ENCODE results near the gene ARHGAP20.
A peak's percentile ranks its signal among the peaks of the same experiment; 100 is the strongest.
"Not testable (repeated sequence)": the region's sequence is repeated elsewhere in the genome, so short reads cannot be mapped to it uniquely, and the experiment has no call there.

Gene ARHGAP20

DNA sequence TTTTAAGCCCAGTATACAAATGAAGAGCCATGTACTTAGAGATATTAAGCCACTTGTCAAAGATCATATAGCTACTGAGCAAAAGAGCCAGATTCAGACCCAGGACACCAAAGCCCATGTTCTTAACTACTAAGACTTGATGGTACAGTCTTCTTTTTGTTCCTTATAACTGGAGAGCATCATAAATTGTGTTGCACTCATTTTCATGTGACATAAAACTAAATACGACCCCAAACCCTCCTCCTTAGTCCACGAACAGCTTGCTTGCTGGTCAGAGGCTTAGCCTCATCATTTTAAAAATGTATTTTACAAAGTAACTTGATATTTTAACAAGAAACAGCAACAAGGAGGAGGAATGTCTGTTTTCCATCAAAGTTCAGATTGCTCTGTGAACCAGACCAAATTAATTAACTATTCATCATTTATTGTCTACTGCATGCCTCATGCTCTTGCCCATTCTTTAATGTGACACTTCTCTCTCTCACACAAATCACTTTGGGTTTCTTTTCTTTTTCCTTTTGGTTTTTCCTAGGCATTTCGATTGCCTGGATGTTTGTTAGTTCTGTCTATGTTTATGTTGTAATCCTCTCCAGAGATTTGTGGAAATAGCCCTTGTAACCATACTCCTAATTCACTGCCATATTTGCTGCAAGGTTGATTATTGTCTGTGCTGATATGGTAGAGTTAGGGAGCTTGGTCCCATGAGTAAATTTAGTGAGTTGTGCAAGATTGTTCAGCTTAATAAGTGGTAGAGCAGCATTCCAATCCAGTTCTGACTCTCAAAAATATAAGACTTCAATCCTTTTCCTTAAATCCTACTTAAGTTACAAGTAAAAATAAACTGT is 8.4 kb upstream of the ARHGAP20 start:
- DNase-seq (ENCODE audit: low read depth): no peak

DNA sequence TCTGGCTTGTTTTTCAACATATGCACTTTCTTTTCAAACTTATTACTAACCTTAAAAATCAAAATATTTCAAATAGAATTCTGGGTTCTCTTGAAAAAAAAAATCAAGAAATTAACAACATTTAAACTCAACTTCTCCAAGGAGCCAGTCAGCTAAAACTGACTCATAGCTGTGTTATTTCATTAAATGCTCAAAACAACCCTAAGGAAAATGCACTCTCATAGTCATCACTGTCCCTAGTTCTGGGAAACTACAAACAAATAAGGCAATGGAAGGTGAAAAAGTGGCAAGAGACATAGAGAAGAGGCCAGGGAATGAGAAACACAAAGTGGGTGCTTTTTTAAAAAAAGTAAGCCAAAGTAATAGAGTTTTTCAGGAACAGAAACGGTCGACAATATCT is 4.1 kb upstream of the ARHGAP20 start:
- no peak for DNase-seq (ENCODE audit: low read depth)

DNA sequence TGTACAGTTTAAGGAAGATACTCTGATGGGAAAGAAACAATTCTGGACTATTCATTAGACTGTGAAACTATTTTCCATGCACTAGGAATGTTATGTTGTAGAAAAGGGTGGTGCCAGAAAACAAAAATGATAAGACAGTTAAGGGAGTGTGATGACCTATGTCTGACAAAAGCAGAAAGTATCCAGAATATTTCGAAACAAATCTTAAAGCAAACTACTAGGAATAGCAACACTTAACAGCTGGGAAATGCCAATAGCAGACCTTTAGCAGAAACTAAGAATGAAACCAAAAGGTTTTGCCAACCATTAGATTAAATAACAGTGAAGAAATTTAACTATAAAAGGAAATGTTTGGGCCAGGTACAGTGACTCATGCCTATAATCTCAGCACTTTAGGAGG is 3.3 kb upstream of the ARHGAP20 start:
- no peak for DNase-seq (ENCODE audit: low read depth)

DNA sequence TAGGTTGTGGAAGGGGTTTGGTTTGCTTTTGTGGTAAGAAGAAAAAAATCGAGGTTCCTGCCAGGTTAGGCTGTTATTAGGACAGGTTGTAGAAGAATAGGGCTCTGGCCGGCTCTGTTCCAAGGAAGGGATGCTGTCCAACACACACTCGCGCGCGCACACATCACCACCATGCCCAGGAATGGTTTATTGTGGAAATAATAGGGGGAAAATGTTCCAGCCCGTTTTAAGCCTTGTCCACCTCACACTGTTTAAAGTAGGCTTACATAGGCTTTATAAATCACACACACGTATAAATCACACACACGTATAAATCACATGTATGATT is 1.2 kb upstream of the ARHGAP20 start:
- DNase-seq (ENCODE audit: low read depth): no peak

DNA sequence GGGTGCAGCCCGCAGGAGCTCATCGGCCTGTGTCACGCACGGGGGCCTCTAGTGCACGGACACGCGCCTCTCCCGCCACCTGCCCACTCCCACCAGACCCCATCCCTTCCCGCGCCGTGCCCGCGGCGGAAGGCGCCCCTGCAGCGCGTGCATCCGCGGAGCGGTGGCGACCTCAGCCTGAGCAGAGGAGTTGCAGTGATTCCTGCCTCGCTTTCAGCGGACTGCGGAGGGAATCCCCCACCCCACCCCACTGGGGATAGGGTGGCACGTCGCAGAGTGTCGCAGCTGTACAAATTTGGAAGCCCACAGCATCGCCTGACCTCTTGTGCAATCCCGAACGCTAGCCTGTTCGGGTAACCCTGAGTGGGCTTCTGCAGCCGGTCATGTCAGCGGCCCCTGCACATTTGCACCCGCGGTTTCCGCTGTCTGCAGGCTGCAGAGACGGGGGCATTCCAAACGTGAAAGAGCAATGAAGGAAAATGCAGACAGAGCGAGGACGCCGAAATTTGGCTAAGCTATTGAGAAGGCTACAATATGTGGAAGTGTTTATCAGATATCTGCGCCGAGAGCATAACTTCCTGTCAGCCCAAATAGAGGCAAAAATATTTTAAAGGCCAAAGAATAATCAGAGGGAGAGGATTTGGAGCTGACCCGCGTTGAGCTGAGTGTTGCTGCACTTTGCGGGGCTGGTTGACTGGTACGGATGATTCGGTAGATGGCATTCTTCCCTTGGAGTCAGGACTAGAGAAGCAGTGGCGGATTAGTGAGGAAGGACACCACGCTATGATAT is 617 bp upstream of the ARHGAP20 start:
- peak; percentile 0 for DNase-seq (ENCODE audit: low read depth)

DNA sequence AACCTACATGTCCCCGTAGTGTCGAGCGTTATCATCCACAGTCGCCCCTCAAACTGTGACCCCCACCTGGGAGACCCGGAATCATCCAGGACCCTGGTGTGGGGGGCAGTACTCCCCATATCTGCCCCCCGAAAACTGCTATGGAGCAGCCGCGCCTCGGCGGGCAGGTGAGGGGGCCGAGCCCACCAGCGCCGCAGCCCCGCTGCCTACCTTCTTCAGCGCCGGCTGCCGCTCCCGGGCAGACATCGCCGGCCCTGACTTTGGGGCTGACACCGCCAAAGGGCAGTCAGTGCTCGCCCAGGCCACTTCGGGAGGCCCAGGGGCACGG is 825 bp downstream of the ARHGAP20 start:
- DNase-seq (ENCODE audit: low read depth): no peak

DNA sequence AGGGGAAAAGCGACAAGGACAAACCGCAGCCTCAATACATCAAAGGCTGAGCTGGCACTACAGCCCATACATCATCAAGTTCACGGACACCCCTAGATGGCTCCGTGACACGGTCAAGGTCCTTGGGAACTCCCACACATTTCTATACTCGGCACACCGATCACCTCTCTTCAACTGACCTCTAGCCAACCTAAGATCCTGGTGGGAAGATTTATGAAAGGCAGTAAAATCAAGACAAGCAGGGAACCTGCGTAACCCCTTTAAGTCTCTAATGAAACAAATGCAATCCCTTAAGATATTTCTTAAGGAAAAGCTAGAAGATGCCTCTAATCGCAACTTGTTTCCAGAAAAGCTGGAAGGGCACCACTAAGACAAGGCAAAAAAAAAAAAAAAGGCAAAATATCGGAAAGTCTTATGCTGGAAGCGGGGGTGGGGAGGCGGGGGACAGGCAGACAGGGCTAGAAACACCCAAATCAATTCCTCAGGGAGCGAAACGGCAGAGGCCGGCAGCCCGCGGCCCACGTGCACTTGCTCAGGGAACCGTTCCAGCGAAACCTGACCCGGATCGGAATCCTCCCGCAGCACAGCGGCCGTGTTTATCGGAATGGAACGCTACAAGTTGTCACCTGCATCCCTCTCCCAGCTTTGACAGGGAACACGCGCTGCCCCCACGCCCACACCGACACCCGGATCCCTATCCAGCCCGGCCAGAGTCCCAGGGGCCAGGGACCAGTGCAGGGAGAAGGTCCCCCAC is 1.4 kb downstream of the ARHGAP20 start:
- no peak for DNase-seq (ENCODE audit: low read depth)

DNA sequence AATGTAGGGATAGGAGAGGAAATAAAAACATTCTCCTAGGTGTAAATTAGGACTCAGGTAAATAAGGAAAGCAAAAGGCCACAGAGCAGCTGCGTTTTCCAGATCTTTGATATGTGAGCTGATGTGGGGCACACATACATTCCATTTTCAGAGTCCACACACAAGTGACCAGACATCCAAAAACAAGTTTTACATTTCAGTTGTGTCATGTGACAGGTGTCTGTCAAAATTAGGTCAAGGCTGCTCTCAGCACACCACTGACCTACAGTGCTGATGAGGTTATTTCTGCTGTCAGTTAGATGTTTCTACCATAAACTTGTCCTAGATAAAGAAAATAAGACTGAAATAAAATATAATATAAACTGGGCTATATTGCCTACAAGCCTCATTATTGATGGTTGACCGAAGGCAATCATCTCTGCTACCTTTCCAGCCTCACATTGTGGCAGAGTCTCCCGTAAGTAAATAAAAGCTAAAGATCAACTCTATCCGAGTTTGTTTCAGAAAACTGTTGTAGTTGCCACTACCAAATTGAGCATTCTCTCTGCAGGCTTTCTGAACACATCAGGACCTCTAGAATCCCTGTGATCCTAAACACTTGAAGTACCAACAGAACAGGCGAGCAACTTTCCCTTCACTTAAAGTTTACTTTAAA is 7.9 kb downstream of the ARHGAP20 start:
- no peak for DNase-seq (ENCODE audit: low read depth)

DNA sequence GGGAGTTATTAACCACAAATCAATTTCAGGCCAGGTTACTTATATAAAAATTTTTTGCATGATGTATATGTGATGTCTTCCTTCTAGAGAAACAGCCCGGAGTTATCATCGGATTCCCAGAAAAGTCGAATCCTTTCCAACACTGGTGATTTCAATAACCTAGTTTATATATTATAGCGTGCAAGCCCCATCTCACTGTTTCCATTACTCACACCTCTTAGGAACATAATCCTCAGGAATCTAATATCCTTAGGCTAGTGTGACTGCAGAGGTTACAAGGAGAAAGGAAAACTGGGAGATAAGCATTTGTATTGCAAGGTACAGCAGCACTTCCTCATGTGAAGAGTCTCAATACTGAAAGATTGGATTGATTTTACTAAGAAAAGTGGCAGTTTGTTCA is 20.3 kb downstream of the ARHGAP20 start:
- DNase-seq (ENCODE audit: low read depth): no peak

DNA sequence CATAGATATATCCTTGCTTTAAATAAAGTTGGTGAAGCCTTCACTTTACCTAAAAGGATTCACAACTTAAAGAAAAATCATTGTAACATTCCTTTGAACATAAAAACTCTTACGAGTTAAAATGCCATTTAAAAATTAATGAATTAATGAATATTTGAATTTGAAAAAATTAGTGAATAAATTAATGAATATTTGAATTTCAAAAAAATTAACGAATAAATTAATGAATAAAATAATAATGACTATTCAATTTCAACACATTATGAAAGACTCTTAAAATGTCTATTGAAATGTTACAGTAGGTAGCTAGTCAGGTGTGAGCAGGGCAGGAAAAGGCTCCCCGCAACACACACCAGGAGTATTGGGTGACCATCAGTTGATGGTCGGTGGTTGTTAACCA is 22.9 kb downstream of the ARHGAP20 start:
- no peak for DNase-seq (ENCODE audit: low read depth)

DNA sequence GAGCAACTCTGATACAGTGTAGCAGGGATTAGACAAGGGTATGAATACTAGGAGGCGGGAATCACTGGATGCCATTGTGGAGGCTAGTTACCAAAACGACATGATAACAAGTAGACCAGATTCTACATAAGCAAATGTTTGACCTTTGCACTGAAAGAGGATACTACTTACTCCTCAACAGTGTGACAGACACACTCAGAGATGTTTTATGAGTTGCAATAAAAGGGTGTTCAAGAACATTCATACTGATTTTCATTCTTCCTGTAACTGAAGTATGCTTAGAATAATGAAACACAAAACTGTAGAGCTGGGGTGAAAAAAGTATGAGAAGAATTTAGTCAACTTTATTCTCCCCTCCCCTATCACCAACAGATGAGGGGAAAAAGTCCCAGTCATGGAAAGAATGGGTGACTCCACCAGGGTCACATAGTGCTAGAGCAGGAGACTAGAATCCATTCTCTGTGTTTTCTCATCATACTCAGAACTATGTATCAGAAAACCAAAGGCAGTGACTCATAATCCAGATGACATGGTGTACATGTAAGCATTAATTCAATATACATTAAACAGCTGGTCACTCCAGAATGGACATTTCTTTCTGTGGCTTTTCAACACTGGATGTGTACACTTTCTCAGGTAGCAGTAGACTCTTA is 32.8 kb downstream of the ARHGAP20 start:
- DNase-seq (ENCODE audit: low read depth): no peak

DNA sequence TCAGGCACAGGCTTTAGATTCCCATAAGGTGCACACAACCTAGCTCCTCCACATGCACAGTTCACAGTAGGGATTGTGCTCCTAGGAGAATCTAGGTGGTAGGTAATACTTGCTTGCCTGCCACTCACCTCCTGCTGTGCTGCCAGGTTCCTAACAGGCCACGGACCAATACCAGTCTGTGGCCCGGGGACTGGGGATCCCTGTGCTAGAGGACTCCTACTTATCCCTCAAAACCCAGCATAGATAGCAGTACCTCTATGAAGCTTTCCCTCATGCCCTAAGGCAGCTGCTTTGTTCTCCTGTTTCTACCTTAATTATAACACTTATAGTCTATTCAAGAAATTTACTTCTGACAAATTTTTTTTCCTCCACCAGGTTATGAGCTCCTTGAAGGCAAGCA is 36.7 kb downstream of the ARHGAP20 start:
- DNase-seq (ENCODE audit: low read depth): no peak

DNA sequence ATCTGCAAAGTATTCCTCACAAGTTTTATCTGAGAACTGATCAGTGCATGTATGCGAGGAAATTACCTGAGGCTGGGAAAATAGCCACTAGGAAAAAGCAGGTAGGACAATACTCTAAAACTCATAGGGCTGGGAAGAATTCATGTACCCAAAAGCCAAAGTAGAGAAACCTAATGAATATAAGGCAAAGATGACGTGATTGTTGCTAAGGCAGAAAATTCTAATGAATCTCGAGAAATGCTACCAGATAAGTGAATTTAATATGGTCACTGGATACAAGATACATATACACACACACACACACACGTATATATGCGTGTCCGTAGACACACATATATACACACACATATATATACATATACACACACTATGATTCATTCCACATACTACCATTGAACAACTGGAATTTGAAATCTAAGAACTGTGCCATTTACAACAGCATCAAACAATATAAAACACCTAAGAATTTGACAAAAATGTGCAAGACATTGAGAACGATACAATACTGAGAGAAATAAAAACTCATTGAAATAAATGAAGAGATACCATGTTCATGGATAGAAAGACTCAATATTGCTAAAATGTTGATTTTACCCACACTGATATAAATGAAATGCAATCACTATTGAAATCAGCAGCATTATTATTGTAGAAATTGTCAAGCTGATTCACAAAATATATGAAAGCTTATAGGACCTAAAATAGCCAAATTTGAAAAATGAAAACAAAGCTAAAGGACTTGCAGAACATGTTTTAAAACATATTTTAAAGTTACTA is 46.4 kb downstream of the ARHGAP20 start:
- no peak for DNase-seq (ENCODE audit: low read depth)

DNA sequence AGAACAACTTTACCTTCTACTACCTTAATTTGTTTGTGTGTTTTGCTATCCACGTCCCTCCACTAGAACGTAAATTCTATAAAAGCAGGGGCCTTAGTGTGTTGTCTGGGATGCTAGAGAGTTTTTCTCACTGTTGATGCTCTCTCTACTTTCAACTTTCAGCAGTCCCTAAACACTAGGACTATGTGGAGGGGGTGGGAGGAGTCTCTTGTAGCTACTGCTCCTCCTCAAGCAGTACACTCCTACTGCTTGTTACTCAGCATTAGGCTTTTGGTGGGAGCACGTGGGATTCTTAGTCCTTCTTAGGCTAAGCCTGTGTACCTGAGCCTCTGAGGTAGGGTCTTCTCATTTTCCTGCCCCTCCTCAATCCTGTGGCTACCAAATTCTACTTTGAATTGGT is 56.3 kb downstream of the ARHGAP20 start:
- no peak for DNase-seq (ENCODE audit: low read depth)

DNA sequence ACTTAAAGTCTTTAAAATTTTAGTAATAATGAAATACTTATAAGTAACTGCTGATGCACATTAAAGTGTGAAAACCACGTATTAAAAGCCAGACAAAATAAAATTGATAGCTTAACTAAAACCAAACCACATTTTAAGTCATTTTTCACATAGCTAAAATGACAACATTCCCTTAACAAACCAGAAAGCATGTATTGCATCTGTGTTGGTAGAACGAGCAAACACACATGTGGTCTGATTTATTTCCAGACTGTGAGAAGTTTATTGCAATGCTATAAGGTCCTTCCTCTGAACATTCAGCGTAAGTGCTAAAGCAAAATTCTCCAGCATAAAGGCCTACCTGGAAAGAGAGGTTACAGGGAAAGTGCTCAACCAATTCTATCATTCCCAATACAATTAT is 57.8 kb downstream of the ARHGAP20 start:
- no peak for DNase-seq (ENCODE audit: low read depth)

DNA sequence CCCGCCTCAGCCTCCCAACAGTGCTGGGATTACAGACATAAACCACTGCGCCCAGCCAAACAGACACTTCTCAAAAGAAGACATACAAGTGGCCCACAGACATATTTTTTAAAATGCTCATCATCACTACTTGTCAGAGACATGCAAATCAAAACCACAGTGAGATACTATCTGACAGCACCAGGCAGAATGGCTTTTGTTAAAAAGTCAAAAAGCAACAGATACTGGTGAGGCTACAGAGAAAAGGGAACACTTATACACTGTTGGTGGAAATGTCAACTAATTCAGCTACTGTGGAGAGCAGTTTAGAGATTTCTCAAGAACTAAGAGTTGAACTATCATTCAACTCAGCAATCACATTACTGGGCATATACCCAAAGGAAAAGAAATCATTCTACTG is 67.0 kb downstream of the ARHGAP20 start:
- no peak for DNase-seq (ENCODE audit: low read depth)

DNA sequence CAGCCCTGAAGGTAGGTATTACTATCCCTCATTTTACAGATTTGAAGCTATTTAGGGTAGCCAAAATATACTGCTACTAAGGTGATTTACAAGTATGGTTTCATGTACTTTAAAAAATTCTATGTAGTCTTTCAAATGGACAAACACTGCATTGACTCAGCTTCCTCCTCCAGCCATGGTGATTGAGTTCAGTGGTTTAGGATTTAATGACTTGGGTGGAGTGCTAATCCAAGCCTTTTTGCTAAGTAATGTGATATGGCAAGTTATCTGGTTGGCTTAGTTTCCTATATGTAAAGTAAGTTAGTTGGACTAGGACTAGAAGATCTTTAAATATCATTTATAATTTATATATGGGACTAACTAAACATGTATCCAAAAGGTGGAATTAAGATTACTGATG is 77.9 kb downstream of the ARHGAP20 start:
- no peak for DNase-seq (ENCODE audit: low read depth)

DNA sequence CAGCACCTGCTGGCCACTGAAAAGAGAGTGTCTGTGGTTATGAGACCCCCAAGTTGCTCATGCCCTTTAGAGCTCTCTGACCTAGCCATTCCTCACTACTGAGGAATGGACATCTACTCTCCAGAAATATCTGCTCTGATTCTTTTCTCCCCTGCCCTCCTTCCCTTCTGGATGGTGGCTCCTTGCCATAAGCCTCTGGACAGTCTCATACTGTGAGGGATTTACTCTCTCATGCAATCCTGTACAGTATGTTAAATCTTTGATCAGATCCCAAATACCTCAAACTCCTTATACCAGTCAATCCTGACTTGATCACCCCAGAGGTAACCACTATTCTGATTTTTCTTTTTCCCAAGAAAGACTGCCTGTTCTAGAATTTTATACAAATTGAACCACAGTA is 80.7 kb downstream of the ARHGAP20 start:
- no peak for DNase-seq (ENCODE audit: low read depth)

DNA sequence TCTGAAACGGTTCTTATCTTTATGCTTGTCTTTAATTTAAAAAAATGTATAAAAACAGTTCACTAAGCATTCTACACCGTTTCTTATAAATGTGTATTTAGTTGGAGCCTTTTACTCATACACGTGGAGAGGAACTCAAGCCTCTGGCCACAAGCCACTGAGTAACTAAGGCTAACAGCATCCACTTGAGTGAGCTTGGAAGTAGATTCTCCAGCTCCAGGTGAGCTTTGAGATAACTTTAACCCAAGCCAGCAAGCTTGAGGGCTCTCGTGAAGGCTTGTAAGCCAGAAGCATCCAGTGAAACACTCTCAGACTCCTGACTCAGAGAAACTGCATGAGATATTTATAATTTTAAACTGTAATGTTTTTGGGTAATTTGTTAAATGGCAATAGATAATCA is 82.6 kb downstream of the ARHGAP20 start:
- no peak for DNase-seq (ENCODE audit: low read depth)

DNA sequence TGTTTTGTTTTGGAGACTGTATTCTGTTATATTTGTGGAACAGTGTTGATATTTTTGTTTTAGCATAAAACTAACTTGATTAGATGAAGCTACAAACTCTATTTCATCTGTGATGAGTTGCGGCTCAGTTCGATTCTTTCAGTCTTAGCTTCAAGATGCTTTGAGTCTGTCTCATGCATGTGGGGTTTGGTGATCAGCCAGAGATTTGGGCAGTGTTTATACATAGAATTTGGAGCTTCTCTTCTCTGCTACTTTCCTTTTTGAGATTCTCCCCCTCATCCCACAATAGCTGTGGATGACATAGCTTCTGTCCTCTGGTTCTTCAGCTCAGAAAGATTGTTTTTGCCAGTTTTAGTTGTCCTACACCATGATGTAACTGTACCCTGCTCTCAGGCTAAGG is 90.4 kb downstream of the ARHGAP20 start:
- DNase-seq (ENCODE audit: low read depth): no peak

DNA sequence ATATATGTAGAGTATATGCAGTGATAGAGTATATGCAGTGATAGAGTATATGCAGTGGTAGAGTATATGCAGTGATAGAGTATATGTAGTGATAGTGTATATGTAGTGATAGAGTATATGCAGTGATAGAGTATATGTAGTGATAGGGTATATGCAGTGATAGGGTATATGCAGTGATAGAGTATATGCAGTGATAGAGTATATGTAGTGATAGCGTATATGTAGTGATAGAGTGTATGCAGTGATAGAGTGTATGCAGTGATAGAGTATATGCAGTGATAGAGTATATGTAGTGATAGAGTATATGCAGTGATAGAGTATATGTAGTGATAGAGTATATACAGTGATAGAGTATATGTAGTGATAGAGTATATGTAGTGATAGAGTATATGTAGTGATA is 92.9 kb downstream of the ARHGAP20 start:
- not testable (repeated sequence) for DNase-seq (ENCODE audit: low read depth)

Measured in T-helper 22 cell (primary cell).